NCI-H2196 treated with DMSO at 0.1 percent for 48 hours (cell line): ENCODE results near the gene AFF3.

Experiments
- DNase-seq: peaks from one replicate; lab custom pipeline; 2025; ENCODE audit not compliant: unreplicated experiment; lab: John Stamatoyannopoulos, UW

The AFF3 gene

GRCh38 chr2:99622534-99622933 is 519.9 kb downstream of the AFF3 start:
- DNase-seq: no peak

- DNase-seq: no peak
Observed at GRCh38 chr2:99621774-99622173, 520.6 kb downstream of the AFF3 start.

GRCh38 chr2:99621106-99621505 is 521.3 kb downstream of the AFF3 start:
- no peak for DNase-seq

GRCh38 chr2:99619151-99619550 is 523.2 kb downstream of the AFF3 start:
- no peak for DNase-seq

GRCh38 chr2:99618579-99619097 is 523.8 kb downstream of the AFF3 start:
- DNase-seq: no peak

- DNase-seq: no peak
Observed at GRCh38 chr2:99617811-99618210, 524.6 kb downstream of the AFF3 start.

- DNase-seq: no peak
Observed at GRCh38 chr2:99615247-99615771, 527.1 kb downstream of the AFF3 start.

- no peak for DNase-seq
Observed at GRCh38 chr2:99613980-99614379, 528.4 kb downstream of the AFF3 start.

GRCh38 chr2:99611786-99612185 is 530.6 kb downstream of the AFF3 start:
- DNase-seq: no peak

- no peak for DNase-seq
Observed at GRCh38 chr2:99611034-99611433, 531.4 kb downstream of the AFF3 start.

GRCh38 chr2:99609851-99610381 is 532.5 kb downstream of the AFF3 start:
- DNase-seq: no peak

GRCh38 chr2:99608861-99609260 is 533.5 kb downstream of the AFF3 start:
- DNase-seq: no peak

GRCh38 chr2:99607861-99608491 is 534.4 kb downstream of the AFF3 start:
- DNase-seq: no peak

- DNase-seq: no peak
Observed at GRCh38 chr2:99607454-99607853, 534.9 kb downstream of the AFF3 start.

- DNase-seq: no peak
Observed at GRCh38 chr2:99605036-99605435, 537.4 kb downstream of the AFF3 start.

GRCh38 chr2:99602476-99602875 is 539.9 kb downstream of the AFF3 start:
- no peak for DNase-seq

- DNase-seq: no peak
Observed at GRCh38 chr2:99600981-99601651, 541.3 kb downstream of the AFF3 start.

- no peak for DNase-seq
Observed at GRCh38 chr2:99598441-99598840, 543.9 kb downstream of the AFF3 start.

- DNase-seq: no peak
Observed at GRCh38 chr2:99597616-99598015, 544.8 kb downstream of the AFF3 start.

- no peak for DNase-seq
Observed at GRCh38 chr2:99595373-99595772, 547.0 kb downstream of the AFF3 start.

GRCh38 chr2:99593692-99594427 is 548.5 kb downstream of the AFF3 start:
- DNase-seq: no peak
